Endothelial cell of umbilical vein (primary cell): ENCODE results near the gene NPAS4. TPM values are rescaled to one million over a fixed set of nuclear protein-coding genes. Genes with fewer than 3 reads are reported as not detected.
"Not testable (repeated sequence)": the region's sequence is repeated elsewhere in the genome, so short reads cannot be mapped to it uniquely, and the experiment has no call there.

Experiments used
- BruUV-seq: library from RNA; stranded (reverse); fragments of 400-500 nt; replicated peaks from 2 replicates; lab custom pipeline; 2021; lab: Mats Ljungman, UMichigan
- CTCF ChIA-PET: fragments of 300-600, 350-600 bp; sonication (Branson Sonifier 250); formaldehyde crosslinking; loops from one replicate; lab custom pipeline; 2021; ENCODE audit warnings: antibody characterized with exemption, inconsistent platforms; lab: Charles Lee
- POLR2A ChIA-PET: fragments of 300-600, 350-600 bp; sonication (Branson Sonifier 250); formaldehyde crosslinking; loops from one replicate; lab custom pipeline; 2021; ENCODE audit warnings: antibody characterized with exemption, inconsistent platforms; lab: Charles Lee
- DNase-seq: peaks from one replicate; pipeline ENCODE4 v3.0.0-alpha.2; 2011; ENCODE audit warnings: low read depth, low spot score
- FAIRE-seq: peaks from 2 replicates; lab custom pipeline; 2011; peaks lifted over from hg19 to GRCh38; lab: Jason Lieb, UNC
- H2AFZ ChIP-seq: 2 replicates; pipeline ENCODE4 v1.6.0; 2012; ENCODE audit warnings: low read depth, low read length, control low read depth, inconsistent platforms
- H3K27ac ChIP-seq: 2 replicates; pipeline ENCODE4 v1.5.1; 2011; ENCODE audit warnings: low read depth, mild to moderate bottlenecking, control low read depth, low read length, moderate library complexity; ENCODE audit not compliant: insufficient read depth
- H3K27me3 ChIP-seq, 2 experiments: 2 replicates each; pipeline versions ENCODE4 v1.6.0 to v1.6.1; 2011; ENCODE audit warnings: low read length in 2 of 2, mixed read lengths in 1 of 2; ENCODE audit not compliant: control insufficient read depth in 2 of 2, insufficient read depth in 2 of 2
- H3K36me3 ChIP-seq, 2 experiments: 2 replicates in 1 of 2; 3 replicates in 1 of 2; pipeline ENCODE4 v1.5.1; 2011; ENCODE audit warnings: low read length in 2 of 2, mild to moderate bottlenecking in 1 of 2, moderate library complexity in 1 of 2; ENCODE audit not compliant: control insufficient read depth in 2 of 2, insufficient read depth in 2 of 2; ENCODE audit errors: extremely low read depth in 1 of 2
- H3K4me1 ChIP-seq: 3 replicates; pipeline ENCODE4 v1.5.1; 2011; ENCODE audit warnings: mild to moderate bottlenecking, low read length; ENCODE audit not compliant: control insufficient read depth, insufficient read depth; ENCODE audit errors: extremely low read depth
- H3K4me2 ChIP-seq: 2 replicates; pipeline ENCODE4 v1.6.1; 2011; ENCODE audit warnings: low read length, control low read depth, mixed read lengths; ENCODE audit not compliant: insufficient read depth
- H3K4me3 ChIP-seq, 3 experiments: fragments of 200-600 bp in 1 of 3; sonication (generic), shearing (Covaris generic) in 1 of 3; replicated peaks in 1 of 3; 2 replicates each; pipeline ENCODE4 v1.5.1; 2011 to 2016; ENCODE audit warnings: control low read depth in 3 of 3, low read length in 3 of 3, mild to moderate bottlenecking in 2 of 3, inconsistent platforms in 1 of 3, low read depth in 1 of 3, moderate library complexity in 1 of 3; ENCODE audit not compliant: insufficient read depth in 1 of 3
- H3K79me2 ChIP-seq: 2 replicates; pipeline ENCODE4 v1.6.0; 2012; ENCODE audit warnings: low read length, inconsistent platforms; ENCODE audit not compliant: control insufficient read depth, insufficient read depth
- H3K9ac ChIP-seq: replicated peaks from 2 replicates; pipeline ENCODE3; 2011; ENCODE audit warnings: low read length, control low read depth; ENCODE audit not compliant: insufficient read depth; ENCODE audit errors: extremely low read depth
- H3K9me1 ChIP-seq: replicated peaks from 3 replicates; pipeline ENCODE4 v1.6.0; 2011; ENCODE audit warnings: mild to moderate bottlenecking, low read length; ENCODE audit not compliant: control insufficient read depth, insufficient read depth; ENCODE audit errors: extremely low read depth
- H3K9me3 ChIP-seq: replicated peaks from 2 replicates; pipeline ENCODE4 v1.5.1; 2012; ENCODE audit warnings: low read length, inconsistent platforms; ENCODE audit not compliant: control insufficient read depth, insufficient read depth
- H4K20me1 ChIP-seq: replicated peaks from 2 replicates; pipeline ENCODE3; 2011; ENCODE audit warnings: mild to moderate bottlenecking, low read length; ENCODE audit not compliant: control insufficient read depth, insufficient read depth; ENCODE audit errors: extremely low read depth
- EZH2 ChIP-seq: IDR thresholded peaks from 2 replicates; pipeline ENCODE4 v1.6.1; 2012; ENCODE audit warnings: borderline replicate concordance, low read depth, mild to moderate bottlenecking, moderate library complexity, low read length, inconsistent platforms; ENCODE audit not compliant: severe bottlenecking
- FOS ChIP-seq: IDR thresholded peaks from 2 replicates; pipeline ENCODE4 v1.6.1; 2011; ENCODE audit warnings: mild to moderate bottlenecking, low read length, moderate library complexity, borderline replicate concordance; ENCODE audit not compliant: insufficient read depth
- GATA2 ChIP-seq: IDR thresholded peaks from 2 replicates; pipeline ENCODE4 v1.7.0; 2011; ENCODE audit warnings: low read depth, mild to moderate bottlenecking, moderate library complexity, mixed read lengths, low read length; ENCODE audit not compliant: insufficient read length, insufficient read depth
- JUN ChIP-seq: IDR thresholded peaks from 2 replicates; pipeline ENCODE4 v1.6.1; 2011; ENCODE audit warnings: borderline replicate concordance, low read depth; ENCODE audit not compliant: insufficient read length, insufficient read depth
- MYC ChIP-seq: IDR thresholded peaks from one replicate; pipeline ENCODE4 v1.6.1; 2011; ENCODE audit warnings: mild to moderate bottlenecking, low read depth, low read length
- POLR2A ChIP-seq: IDR thresholded peaks from 2 replicates; pipeline ENCODE4 v1.6.1; 2012; ENCODE audit warnings: low read depth, mild to moderate bottlenecking, control low read depth, low read length
- POLR2AphosphoS5 ChIP-seq: IDR thresholded peaks from 2 replicates; pipeline ENCODE4 v1.6.1; 2012; ENCODE audit warnings: low read depth, mild to moderate bottlenecking, control low read depth, low read length, moderate library complexity; ENCODE audit not compliant: insufficient read depth
- dilution Hi-C: fragments of 300-500 bp; cut with MboI; formaldehyde crosslinking; loops from one replicate; pipeline ENCODE4 v1.15.0; 2019; ENCODE audit warnings: low sequenced_read_pairs; ENCODE audit not compliant: extremely low pct_ligation_motif_present
- intact Hi-C: fragments of 100-400 bp; cut with micrococcal nuclease; formaldehyde crosslinking; loops from one replicate; pipeline ENCODE4 v1.10.0; 2022
- polyA plus RNA-seq, 4 experiments: library from polyadenylated mRNA; depleted of rRNA in 3 of 4; stranded (reverse) in 3 of 4; unstranded in 1 of 4; fragments of >200 nt; gene quantifications; 2 replicates each; pipeline versions ENCODE4 v1.2.1 to v1.2.3, GENCODE V29; 2011 to 2012; ENCODE audit warnings: missing spikeins in 1 of 4
- total RNA-seq: library from RNA; stranded (reverse); gene quantifications from 2 replicates; pipeline ENCODE4 v1.2.3, GENCODE V29; 2021
- TF ChIP-seq, protein P1 (sequence below): IDR thresholded peaks from 2 replicates; pipeline ENCODE4 v1.6.1; 2011; ENCODE audit not compliant: insufficient read depth, insufficient read length
- TF ChIP-seq, protein P2 (sequence below), 2 donors: IDR thresholded peaks; 1 replicate in 1 of 2; 2 replicates in 1 of 2; pipeline ENCODE4 v1.5.1; 2011; ENCODE audit warnings: low read length in 2 of 2, mild to moderate bottlenecking in 2 of 2, moderate library complexity in 2 of 2, control low read depth in 1 of 2, inconsistent platforms in 1 of 2, low read depth in 1 of 2; ENCODE audit not compliant: insufficient read depth in 1 of 2; ENCODE audit errors: extremely low read depth in 1 of 2

Gene NPAS4
- total and polyA plus RNA-seq, 2 donors (not counting 3 experiments of a cell fraction or from before 2014, with no cell fraction given): not detected

DNA sequence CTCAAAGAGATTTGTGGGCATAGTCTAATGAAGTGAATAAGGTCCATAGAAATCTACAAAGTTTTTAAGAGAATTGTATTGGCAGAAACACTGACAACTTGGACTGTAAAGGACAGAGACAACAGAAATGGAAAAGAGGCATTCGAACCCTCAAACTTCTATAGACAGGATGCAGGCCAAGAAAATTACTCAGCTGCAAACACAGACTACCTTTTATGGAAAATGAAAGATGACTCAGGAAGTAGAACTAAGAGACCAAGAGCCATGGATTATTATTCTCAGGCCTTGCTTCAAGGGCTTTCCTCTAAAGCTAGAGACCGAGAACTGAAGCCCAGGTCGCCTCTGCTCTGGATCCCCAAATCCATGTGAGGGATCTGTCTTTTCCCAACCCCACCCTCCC lies 42.1 kb downstream of the NPAS4 start:
- Histone ChIP-seq H3K9me3 (no peaks in the 10 kb centered on the region), H3K4me2 (no peak overlapping the region), H4K20me1 (no peaks in the 10 kb centered on the region), H3K4me3 (no peak overlapping the region), H2AFZ (no peak overlapping the region), H3K4me1 (peaks cover 10% of the 10 kb centered on the region), H3K27ac (no peak overlapping the region), H3K9me1 (no peaks in the 10 kb centered on the region), H3K27me3 (peaks cover 2 to 4% of the 10 kb centered on the region in 2 experiments), H3K36me3 (no peaks in the 10 kb centered on the region), H3K79me2 (no peaks in the 10 kb centered on the region), H3K9ac (no peak overlapping the region)
- no peak for TF ChIP-seq MYC
- no peak for TF ChIP-seq JUN
- TF ChIP-seq, protein P1, sequence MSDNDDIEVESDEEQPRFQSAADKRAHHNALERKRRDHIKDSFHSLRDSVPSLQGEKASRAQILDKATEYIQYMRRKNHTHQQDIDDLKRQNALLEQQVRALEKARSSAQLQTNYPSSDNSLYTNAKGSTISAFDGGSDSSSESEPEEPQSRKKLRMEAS: no peak
- no peak for TF ChIP-seq EZH2
- TF ChIP-seq POLR2AphosphoS5: no peak
- TF ChIP-seq FOS: no peak
- TF ChIP-seq GATA2: no peak
- TF ChIP-seq, protein P2, sequence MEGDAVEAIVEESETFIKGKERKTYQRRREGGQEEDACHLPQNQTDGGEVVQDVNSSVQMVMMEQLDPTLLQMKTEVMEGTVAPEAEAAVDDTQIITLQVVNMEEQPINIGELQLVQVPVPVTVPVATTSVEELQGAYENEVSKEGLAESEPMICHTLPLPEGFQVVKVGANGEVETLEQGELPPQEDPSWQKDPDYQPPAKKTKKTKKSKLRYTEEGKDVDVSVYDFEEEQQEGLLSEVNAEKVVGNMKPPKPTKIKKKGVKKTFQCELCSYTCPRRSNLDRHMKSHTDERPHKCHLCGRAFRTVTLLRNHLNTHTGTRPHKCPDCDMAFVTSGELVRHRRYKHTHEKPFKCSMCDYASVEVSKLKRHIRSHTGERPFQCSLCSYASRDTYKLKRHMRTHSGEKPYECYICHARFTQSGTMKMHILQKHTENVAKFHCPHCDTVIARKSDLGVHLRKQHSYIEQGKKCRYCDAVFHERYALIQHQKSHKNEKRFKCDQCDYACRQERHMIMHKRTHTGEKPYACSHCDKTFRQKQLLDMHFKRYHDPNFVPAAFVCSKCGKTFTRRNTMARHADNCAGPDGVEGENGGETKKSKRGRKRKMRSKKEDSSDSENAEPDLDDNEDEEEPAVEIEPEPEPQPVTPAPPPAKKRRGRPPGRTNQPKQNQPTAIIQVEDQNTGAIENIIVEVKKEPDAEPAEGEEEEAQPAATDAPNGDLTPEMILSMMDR (IDR thresholded peaks at IDR 0.05; ENCODE audit: extremely low read depth in 1 of 2, insufficient read depth in 1 of 2, low read depth in 1 of 2, low read length in 2 of 2): no peak
- no peak for TF ChIP-seq POLR2A
- ChIA-PET POLR2A (interaction anchor here (0.6 kb wide), 1 partner anchor 214 kb away, joined by 3 read pairs; no protein-coding TSS in a partner anchor), CTCF (interaction anchor here (0.8 to 0.9 kb wide), 2 partner anchors 17 to 77 kb away, joined by 3 read pairs; partner anchors contain the start of gene DPP3)
- FAIRE-seq (no peak), DNase-seq (no peak)
- dilution Hi-C loops (no loop called here), intact Hi-C loops (no loop called here)
- no TSS peak for BruUV-seq

GRCh38 chr11:66464116-66464515 lies 43.3 kb downstream of the NPAS4 start:
- H4K20me1 ChIP-seq, H3K4me3 ChIP-seq, H3K4me2 ChIP-seq, H3K9me1 ChIP-seq, H3K9ac ChIP-seq, POLR2A ChIA-PET, H3K4me1 ChIP-seq, dilution Hi-C loops, intact Hi-C loops, DNase-seq, H3K36me3 ChIP-seq, H3K27me3 ChIP-seq, H2AFZ ChIP-seq, H3K79me2 ChIP-seq, H3K9me3 ChIP-seq, FAIRE-seq, BruUV-seq, H3K27ac ChIP-seq: not testable (repeated sequence)
- CTCF ChIA-PET: interaction anchor here (1.0 kb wide), 1 partner anchor 25 kb away, joined by 4 read pairs; the partner anchor contains the start of gene MRPL11
